Activated T-cell treated with anti-CD3 and anti-CD28 coated beads, Interleukin-2, amount 50 U/mL, for 4 hours (primary cell): ENCODE results near the gene CDH16. TPM values are rescaled to one million over a fixed set of nuclear protein-coding genes. Genes with fewer than 3 reads are reported as not detected.
A peak's percentile ranks its signal among the peaks of the same experiment; 100 is the strongest.

Experiments
- ATAC-seq, 2 donors: fragments of 200-7000 bp; cut with Tn5 transposase; one replicate each; pipeline ENCODE4 v1.10.0; 2021
- DNase-seq: peaks from one replicate; pipeline ENCODE4 v3.0.0-alpha.2; 2020
- H3K27me3 Mint-ChIP-seq: one replicate; pipeline ENCODE4 v1.8.0; 2021; ENCODE audit warnings: low read depth, mixed read lengths
- H3K36me3 Mint-ChIP-seq: one replicate; pipeline ENCODE4 v1.8.0; 2022; ENCODE audit warnings: mixed read lengths; ENCODE audit not compliant: insufficient read depth
- H3K4me1 Mint-ChIP-seq: one replicate; pipeline ENCODE4 v1.8.0; 2021; ENCODE audit warnings: low read depth, mixed read lengths
- H3K4me3 Mint-ChIP-seq: one replicate; pipeline ENCODE4 v1.8.0; 2021; ENCODE audit warnings: mild to moderate bottlenecking, moderate library complexity, mixed read lengths
- H3K9me3 Mint-ChIP-seq: one replicate; pipeline ENCODE4 v1.8.0; 2021; ENCODE audit warnings: mixed read lengths
- total RNA-seq, 3 donors: library from RNA; stranded (reverse); gene quantifications; one replicate each; pipeline ENCODE4 v1.2.1, GENCODE V29; 2021

The CDH16 gene
- total RNA-seq, 3 donors from 2014 or later, result not detected

DNA sequence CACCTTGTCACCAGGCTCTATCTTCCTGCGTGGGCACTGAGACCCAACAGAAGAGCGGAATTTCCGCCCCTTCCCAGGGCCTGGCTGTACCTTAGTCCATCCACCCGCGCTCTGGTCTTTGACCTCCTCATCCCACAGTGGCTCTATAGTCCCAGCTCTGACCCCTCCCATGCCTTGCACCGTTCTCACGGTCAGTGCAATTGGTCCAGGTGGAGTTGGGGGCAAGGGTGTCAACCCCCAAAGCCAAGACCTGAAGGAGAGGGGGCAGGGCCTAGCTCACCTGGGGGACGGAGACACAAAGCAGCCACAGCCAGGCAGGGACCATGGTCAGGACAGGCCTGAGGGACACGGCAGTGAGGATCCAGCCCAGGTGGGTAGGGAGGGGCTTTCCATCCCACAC is 944 bp downstream of the CDH16 start:
- ATAC-seq (no peak), DNase-seq (no peak)
- H3K9me3 Mint-ChIP-seq, result no peaks in the 10 kb centered on the region
- H3K27me3 Mint-ChIP-seq, result peaks cover 8% of the 10 kb centered on the region
- no peaks in the 10 kb centered on the region for H3K4me1 Mint-ChIP-seq
- no peak overlapping the region for H3K4me3 Mint-ChIP-seq
- no peaks in the 10 kb centered on the region for H3K36me3 Mint-ChIP-seq

DNA sequence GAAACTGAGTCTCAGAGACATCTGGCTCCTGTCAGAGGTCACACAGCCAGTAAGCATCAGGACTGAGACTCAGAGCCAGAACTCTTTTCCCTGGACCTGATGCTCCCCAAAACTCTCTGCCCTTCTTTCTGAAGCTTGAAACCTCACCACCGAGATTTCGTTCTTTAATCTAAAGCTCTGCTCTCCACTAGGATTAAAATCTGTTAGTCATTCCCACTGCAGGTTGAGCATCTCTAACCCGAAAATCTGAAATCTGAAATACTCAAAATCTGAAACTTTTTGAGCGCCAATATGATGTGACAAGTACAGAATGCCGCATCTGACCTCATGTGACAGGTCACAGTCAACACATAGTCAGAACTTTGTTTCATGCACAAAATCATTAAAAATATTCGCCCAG is 2.2 kb downstream of the CDH16 start:
- Mint-ChIP-seq H3K9me3 (no peaks in the 10 kb centered on the region), H3K27me3 (peaks cover 4% of the 10 kb centered on the region)

DNA sequence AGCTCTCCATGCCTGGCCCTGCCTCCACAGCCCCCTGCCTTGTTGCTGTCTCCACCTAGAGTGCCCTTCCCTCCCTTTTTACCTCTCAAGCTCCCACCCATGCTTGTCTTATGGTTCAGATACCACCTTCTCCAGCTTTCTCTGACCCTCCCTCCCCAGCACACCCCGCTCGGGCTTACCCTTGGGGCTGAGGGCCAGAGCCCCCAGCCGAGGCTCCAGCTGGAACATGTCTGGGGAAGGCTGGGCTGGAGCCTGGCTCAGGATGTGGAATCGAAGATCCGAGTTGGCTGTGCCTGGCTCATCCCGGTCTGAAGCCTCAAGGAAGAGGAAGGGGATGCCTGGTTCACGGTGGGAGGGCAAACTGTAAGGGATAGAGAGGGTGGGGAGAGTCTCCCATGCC is 3.6 kb downstream of the CDH16 start:
- Mint-ChIP-seq H3K4me1 (no peaks in the 10 kb centered on the region), H3K4me3 (no peak overlapping the region), H3K36me3 (no peaks in the 10 kb centered on the region), H3K9me3 (no peaks in the 10 kb centered on the region), H3K27me3 (no peaks in the 10 kb centered on the region)
- ATAC-seq (no peak), DNase-seq (no peak)

More for the DNA sequence above, 2.2 kb downstream of the CDH16 start:
- DNase-seq (no peak), ATAC-seq (no peak)
- no peaks in the 10 kb centered on the region for H3K36me3 Mint-ChIP-seq
- H3K4me3 Mint-ChIP-seq, result no peak overlapping the region
- H3K4me1 Mint-ChIP-seq, result no peaks in the 10 kb centered on the region

DNA sequence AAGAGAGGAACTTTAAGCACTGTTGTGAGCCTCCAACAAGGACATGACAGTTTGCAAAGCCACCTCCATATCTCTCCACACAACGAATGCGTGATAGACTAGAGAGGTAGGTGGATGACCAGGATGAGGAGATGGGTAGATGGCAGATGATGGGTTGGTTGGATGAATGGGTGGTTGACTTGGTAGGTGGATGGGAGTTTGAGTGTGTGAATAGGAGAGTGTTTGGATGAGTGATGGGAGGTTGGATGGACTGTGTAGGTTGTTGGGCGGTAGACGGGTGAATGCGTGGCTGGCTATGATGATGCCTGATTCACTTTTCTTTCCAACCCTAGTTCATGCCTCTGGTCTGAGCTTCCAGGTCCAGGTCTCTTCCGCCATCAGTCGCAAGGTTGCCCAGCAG is 4.1 kb downstream of the CDH16 start:
- Mint-ChIP-seq H3K4me3 (no peak overlapping the region), H3K36me3 (no peaks in the 10 kb centered on the region), H3K9me3 (no peaks in the 10 kb centered on the region), H3K4me1 (no peaks in the 10 kb centered on the region), H3K27me3 (no peaks in the 10 kb centered on the region)
- no peak for ATAC-seq
- DNase-seq, result no peak

DNA sequence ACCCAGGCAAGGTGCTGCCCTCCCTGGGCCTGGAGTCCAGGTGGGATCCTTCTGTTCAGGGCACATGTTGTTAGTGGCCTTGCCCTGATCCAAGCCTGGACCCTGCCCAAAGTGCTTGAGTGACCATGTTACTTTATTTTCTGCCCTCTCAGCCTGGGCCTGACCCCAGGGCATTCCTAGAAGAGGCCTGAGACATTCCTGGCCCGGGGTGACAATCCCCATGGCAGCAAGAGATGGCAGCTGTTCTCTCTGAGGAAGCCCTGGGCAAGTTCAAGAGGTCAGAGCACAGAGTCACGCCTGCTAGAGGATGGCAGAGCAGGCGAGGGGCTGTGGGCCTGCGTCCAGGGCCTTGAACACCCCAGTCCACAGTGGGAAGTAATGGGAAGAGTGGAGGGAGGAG is 5.0 kb downstream of the CDH16 start:
- ATAC-seq, result no peak
- Mint-ChIP-seq H3K27me3 (no peaks in the 10 kb centered on the region), H3K9me3 (no peaks in the 10 kb centered on the region), H3K4me3 (no peak overlapping the region), H3K36me3 (no peaks in the 10 kb centered on the region), H3K4me1 (no peaks in the 10 kb centered on the region)
- no peak for DNase-seq

DNA sequence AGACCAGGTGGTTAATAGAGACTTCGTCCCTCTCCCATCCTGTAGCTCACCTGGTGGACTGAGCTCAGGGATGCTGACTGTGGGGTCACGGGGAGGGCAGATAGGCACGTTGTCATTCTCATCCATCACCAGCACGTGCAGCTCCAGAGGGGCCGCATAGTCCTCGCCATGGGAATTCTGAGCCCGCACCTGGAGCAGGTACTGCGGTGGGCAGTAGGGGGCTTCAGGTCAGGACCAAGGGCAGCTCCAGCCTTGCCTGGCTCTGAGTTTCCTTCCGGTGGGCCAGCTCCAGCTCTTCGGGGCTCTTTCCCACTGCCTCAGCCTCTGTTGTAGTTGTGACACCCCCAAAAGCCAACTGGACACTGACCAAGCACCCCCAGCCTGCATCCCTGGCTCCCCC is 5.6 kb downstream of the CDH16 start:
- Mint-ChIP-seq H3K27me3 (no peaks in the 10 kb centered on the region), H3K4me3 (no peak overlapping the region), H3K9me3 (no peaks in the 10 kb centered on the region), H3K36me3 (no peaks in the 10 kb centered on the region), H3K4me1 (no peaks in the 10 kb centered on the region)
- ATAC-seq (no peak), DNase-seq (no peak)

DNA sequence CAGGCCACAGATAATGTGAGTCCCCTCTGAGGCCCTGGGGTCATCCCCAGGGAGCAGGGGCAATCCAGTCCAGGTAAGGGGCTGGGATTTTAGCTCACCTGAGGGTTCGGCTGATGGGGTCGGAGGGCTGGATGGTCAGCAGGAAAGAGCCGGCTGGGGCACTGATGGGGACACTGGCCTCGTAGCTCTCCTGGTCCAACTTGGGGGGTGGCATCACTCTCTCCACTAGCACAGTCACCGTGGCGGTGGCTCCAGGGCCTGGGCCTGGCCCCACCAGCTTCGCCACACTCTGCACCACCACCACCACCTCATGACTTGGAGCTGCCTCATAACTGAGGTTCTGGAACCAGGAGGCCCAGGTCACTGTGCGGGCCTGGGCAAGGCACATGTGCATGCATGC is 6.9 kb downstream of the CDH16 start:
- Mint-ChIP-seq H3K9me3 (no peaks in the 10 kb centered on the region), H3K4me1 (no peaks in the 10 kb centered on the region), H3K4me3 (no peak overlapping the region), H3K27me3 (no peaks in the 10 kb centered on the region), H3K36me3 (no peaks in the 10 kb centered on the region)
- DNase-seq (no peak), ATAC-seq (no peak)

DNA sequence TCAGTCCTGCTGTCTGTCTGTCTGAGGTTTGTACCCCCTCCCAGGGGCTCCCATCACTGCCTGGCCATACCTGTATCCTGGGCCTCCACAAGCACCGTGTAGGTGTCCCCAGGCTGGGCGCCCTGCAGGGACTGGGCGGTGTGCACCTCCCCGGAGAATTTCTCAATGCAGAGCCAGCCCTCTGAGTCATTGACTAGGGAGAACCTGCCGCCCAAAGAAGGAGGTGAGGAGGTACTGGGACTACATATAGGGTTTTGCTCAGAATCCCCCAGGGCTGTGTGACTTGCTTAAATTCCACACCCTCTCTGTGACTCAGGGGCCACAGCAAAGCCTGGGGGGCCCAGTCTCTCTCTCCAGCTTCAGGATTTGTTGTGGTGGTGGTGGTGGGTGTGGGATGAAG is 7.6 kb downstream of the CDH16 start:
- H3K4me1 Mint-ChIP-seq, result peaks cover 4% of the 10 kb centered on the region

DNA sequence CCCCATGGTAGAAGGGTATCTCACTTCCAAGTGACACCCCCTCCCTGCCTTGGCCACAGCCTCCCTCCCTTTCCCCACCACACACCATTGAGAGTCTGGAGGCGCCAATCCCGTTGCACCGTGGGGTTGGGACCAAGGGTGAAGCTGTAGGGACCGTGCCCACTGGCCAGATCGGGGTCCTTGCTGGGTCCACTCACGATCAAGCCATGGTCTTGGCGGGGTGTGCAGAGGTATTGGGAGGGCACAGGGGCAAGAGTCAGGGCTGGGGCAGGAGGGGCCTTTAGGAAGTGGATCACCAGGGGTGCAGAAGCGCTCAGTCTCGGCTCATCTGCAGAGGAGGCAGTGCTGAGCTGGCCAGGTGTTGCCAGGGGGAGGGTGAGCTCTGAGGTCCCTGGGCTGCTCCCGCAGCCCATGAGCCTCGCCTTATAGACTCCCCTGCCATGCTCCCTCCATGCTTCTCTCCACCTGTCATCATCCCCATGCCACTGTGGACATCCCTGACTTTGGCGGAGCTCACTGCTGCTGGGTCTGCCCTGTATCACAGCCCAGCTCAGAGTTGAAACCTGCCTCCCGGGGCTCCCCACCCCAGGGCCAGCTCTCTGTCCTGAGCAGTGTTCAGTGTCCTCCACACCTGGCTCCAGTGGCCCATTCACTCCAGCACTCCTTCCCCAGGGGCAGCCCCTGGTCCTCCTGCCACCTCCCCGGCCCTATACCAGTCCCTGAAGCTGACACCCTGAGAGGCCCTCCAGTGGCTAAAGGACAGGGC is 8.3 kb downstream of the CDH16 start:
- DNase-seq (no peak), ATAC-seq (no peak)
- Mint-ChIP-seq H3K4me3 (no peak overlapping the region), H3K27me3 (no peaks in the 10 kb centered on the region), H3K9me3 (no peaks in the 10 kb centered on the region), H3K36me3 (no peaks in the 10 kb centered on the region), H3K4me1 (peaks cover 8% of the 10 kb centered on the region)

More for the DNA sequence above, 7.6 kb downstream of the CDH16 start:
- no peak overlapping the region for H3K4me3 Mint-ChIP-seq
- DNase-seq (no peak), ATAC-seq (peak in 1 of 2 donors; percentile 5)
- H3K36me3 Mint-ChIP-seq, result no peaks in the 10 kb centered on the region
- no peaks in the 10 kb centered on the region for H3K9me3 Mint-ChIP-seq
- no peaks in the 10 kb centered on the region for H3K27me3 Mint-ChIP-seq

DNA sequence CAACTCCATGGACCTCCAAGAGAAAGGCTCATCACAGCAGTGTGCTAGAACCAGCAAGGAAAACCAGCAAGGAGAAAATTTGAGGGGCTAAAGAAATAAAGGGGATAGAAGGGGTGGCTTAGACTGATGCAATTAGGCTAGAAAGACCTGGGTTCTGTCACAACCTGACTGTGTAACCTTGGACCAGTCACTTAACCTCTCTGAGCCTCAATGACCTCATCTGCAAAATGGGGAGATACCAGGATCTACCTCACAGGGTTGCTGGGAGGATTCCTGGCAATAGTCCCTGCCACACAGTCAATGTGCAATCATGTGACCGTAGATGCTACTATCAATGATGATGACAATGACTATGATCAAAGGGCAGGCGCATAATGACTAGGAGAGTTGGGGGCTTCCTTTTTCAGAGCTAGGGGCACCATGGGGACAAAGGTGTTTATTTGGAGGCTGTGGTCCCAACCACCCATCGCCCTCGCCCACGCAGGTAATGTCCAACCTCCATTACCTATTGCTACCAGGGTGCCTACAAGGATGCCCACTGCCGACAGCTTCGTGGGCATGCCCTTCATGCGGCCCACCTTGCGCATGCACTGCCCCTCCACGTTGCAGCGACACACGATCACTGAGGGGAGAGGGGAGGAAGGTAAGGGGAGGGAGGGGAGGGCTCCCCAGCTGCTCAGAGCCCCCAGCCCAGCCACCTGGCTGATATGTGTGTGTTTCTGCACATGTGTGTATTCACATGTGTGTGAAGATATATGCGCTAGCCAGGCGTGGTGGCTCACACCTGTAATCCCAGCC is 9.7 kb downstream of the CDH16 start:
- H3K27me3 Mint-ChIP-seq, result no peaks in the 10 kb centered on the region
- no peaks in the 10 kb centered on the region for H3K9me3 Mint-ChIP-seq
- ATAC-seq (no peak), DNase-seq (no peak)
- H3K4me3 Mint-ChIP-seq, result no peak overlapping the region
- no peaks in the 10 kb centered on the region for H3K36me3 Mint-ChIP-seq
- H3K4me1 Mint-ChIP-seq, result peaks cover 8% of the 10 kb centered on the region

DNA sequence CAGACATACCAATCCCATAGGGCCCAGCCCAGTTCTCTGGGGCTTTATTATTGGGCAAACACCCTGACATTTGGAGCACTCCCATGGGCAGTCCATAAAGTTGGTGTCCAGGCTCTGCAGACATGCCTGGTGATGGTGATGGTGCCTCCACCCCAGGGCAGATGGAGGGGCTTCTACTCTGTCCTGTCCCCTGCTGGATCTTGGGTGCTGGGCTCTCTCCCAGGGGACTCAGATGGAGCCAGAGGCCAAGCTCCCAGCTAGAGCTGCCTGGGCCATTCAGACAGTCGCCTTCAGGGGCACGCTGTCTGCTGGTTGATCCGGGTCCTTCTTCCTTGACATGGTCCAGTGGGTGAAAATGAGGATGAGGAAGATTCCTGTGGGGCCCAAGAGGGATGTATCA is 10.6 kb downstream of the CDH16 start:
- ATAC-seq, result no peak
- Mint-ChIP-seq H3K4me3 (no peak overlapping the region), H3K36me3 (no peaks in the 10 kb centered on the region), H3K9me3 (no peaks in the 10 kb centered on the region), H3K27me3 (no peaks in the 10 kb centered on the region), H3K4me1 (peaks cover 8% of the 10 kb centered on the region)
- DNase-seq, result no peak

DNA sequence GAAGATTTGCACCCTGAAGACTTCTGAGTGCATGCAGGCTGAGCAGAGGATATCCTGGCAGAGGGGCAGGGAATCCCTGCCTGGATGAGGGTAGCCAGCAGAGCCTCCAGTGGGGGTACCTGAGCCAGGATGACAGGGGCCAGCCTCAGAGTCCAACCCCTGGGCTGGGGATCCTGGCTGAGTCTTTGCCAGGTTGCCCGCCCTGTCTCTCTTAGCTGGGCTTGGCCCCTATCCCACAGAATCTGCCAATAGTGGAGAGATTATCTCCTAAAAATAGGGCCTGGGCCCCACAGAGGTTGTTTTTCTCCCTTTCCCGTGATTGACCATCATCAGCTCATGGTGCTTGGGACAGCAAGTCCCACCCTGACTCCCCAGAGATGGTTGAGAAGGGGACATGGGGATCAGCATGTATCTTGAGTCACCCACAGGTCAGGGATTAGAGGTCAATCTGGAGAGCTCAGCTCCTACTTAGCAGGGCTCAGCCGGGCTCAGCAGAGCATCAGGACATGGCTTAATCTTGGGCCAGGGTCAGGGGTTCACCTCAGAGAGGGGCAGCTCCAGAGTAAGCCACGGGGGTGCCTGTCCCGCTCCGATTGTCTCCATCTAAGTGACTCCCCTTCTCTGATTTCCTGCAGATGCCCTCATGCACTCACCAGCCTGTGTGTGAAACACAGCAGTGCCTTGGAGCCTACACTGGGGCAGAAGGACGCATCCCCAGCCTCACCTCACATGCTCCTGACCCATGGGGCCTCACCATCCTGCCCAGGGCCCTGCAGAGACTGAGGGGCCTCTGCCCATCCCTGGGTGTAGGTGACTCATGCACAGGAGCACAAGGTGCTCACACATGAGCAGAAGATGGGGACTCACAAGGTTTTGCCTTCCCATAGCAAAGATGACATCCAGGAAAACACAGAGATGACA is 11.5 kb downstream of the CDH16 start:
- ATAC-seq, result no peak
- no peaks in the 10 kb centered on the region for H3K27me3 Mint-ChIP-seq
- peaks cover 8% of the 10 kb centered on the region for H3K4me1 Mint-ChIP-seq
- H3K9me3 Mint-ChIP-seq, result no peaks in the 10 kb centered on the region
- no peak for DNase-seq
- H3K36me3 Mint-ChIP-seq, result no peaks in the 10 kb centered on the region
- H3K4me3 Mint-ChIP-seq, result no peak overlapping the region

DNA sequence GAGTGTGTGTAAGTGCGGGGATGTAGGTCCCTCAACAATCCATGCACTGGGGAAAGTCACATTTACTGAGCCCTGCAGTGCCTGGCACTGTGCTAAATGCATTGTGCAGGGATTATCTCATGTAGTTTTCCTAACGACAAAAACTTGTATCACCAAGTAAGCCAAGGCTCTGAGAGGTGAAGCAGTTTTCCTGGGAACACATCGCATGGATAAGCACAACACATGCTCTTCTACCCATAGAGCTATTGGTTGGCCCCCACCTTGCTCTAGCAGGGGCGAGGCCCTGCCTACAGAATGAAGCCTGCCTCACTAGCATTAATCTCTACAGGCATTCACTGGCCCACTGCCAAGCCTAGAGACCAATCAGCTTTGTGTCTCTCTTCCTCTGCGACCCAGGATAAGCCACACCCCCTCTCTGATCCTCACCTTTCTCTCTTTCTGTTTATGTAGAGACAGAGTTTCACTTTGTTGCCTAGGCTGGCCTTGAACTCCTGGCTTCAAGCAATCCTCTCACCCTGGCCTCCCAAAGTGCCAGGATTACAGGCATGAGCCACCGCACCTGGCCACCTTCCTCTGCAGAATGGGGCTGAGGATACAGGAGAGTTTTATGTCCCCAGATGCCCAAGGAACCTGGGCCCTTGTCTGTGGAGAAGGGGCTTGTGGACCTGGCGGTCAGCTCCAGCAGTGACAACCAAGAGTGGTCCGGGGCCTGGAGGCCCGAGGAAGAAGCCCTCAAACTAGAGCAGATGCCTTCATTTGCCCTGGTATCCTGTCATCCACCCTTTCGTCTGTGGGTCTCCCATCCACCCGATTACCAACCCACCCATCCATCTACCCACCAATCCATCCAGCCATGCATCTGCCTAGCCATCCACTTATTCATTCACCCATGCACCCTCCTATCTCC is 12.8 kb downstream of the CDH16 start:
- H3K4me1 Mint-ChIP-seq, result peaks cover 8% of the 10 kb centered on the region
- no peaks in the 10 kb centered on the region for H3K36me3 Mint-ChIP-seq
- H3K4me3 Mint-ChIP-seq, result no peak overlapping the region
- H3K27me3 Mint-ChIP-seq, result no peaks in the 10 kb centered on the region
- no peaks in the 10 kb centered on the region for H3K9me3 Mint-ChIP-seq
- peak; percentile 32 to 36 for ATAC-seq
- DNase-seq, result no peak
